NCI-H1092 treated with DMSO at 0.1 percent for 48 hours (cell line): Measurements from ENCODE around the gene MKI67.
"Not testable (repeated sequence)": the region's sequence is repeated elsewhere in the genome, so short reads cannot be mapped to it uniquely, and the experiment has no call there.

Experiments
- DNase-seq: peaks from one replicate; lab custom pipeline; 2025; lab: John Stamatoyannopoulos, UW

MKI67 gene

DNA sequence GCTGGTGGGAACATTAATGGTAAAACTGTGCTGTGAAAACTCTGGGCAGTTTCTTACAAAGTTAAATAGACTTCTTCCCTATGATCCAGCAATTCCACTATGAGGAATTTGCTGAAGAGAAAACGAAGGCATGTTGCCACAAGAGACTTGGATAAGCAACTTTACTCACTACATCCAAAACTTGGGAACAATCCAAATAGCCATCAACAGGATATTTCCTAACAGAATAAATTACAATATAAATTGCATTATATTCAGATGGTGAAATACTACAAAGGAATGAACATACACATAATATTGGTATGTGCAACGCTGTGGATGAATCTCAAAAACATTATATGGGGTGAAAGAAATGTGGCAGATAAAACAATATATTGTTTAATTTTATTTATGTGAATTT lies 21.4 kb upstream of the MKI67 start:
- no peak for DNase-seq

- DNase-seq = no peak
These were observed 20.8 kb upstream of the MKI67 start for GRCh38 chr10:128147064-128147463.

GRCh38 chr10:128144547-128144946 lies 18.3 kb upstream of the MKI67 start:
- DNase-seq = no peak

DNA sequence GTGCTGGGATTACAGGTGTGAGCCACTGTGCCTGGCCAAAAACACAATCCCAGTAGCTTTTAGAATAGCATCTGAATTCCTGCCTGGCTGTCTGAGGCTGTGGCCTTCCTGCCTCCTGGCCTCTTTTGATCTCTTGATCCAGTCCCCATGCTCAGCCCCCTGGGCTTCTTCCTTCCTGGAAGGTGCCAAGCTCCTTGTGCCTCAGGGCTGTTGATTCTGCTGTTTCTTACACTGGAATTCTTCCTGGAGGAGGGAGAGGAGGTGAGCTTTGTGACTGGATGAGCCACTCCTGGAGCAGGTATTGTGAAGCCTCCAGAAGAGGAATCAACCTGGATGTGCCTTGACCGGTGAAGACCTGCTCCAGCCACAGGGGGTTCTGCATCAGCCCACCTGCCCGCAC lies 17.3 kb upstream of the MKI67 start:
- DNase-seq = no peak

DNA sequence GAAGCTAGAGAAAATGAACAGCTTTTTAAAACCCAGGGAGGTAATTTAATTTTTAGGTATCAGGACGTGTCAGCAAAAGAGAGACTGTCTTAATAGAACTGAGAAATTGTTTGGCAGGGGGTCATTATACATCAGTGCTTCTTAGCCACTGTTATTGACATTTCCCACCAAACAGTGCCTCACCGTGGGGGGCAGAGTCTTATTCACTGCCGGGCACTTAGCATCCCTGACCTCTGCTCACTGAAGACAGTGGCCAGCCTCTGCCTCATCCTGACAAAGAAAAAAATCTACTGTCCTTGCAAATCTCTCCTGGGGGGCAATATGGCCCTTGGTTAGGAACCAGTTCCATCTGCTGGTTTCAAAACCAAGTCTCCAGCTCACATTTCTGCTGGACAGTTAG lies 14.2 kb upstream of the MKI67 start:
- DNase-seq = no peak

DNA sequence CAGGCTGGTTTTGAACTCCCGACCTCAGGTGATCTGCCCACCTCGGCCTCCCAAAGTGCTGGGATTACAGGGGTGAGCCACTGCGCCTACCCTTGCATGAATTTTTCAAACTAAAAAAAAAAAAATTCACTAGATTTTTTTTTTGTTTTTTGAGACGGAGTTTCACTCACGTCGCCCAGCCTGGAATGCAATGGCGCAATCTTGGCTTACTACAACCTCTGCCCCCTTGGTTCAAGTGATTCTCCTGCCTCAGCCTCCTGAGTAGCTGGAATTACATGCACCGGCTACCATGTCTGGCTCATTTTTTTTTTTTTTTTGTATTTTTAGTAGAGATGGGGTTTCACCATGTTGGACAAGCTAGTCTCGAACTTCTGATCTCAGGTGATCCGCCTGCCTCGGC lies 12.2 kb upstream of the MKI67 start:
- not testable (repeated sequence) for DNase-seq

DNA sequence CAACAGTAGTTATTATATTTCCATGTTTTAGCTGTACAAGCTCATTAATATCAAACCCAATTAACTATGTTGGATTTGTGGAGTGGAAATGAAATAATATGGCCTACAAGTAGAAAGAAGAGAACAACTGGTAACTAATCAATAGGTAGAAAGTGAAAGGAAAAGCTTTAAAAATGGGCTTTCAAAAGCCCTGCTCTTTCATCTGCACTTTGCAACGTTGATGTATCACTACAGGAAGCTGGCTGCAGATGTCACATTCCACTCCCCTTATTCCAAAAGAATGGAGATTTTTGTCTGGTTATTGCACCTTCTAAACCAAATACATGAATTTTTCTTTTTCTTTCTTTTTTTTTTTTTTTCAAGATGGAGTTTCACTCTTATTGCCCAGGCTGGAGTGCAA lies 11.7 kb upstream of the MKI67 start:
- DNase-seq = no peak

DNA sequence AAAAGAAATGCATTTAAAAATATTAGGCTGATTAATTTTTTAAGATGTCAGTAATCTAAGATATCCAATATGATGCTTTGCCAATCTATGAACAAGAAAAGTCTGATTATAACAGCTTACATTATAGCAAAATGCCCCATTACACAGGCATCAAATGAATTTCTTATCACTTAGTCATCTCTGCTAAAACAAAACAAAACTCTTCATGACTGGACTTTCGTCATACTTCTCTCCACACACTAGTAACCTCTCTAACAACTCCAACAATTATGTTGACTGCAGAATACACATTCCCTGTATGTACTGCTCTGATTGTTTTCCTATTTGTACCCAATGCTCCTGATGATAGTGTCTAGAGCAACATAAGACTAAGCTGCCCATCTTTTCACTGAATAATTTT lies 3.8 kb upstream of the MKI67 start:
- no peak for DNase-seq

DNA sequence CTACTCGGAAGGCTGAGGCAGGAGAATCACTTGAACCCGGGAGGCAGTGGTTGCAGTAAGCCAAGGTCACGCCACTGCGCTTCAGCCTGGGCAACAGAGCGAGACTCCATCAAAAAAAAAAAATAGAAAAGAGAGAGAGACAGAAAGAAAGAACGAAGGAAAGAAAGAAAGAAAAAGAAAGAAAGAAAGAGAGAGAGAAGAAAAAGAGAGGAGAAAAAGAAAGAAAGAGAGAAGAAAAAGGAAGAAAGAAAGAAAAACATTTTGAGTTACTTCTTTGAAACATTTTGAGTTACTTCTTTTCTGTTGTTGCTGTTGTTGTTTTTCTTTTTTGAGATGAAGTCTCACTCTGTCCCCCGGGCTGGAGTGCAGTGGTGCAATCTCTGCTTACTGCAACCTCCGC lies 2.4 kb upstream of the MKI67 start:
- no peak for DNase-seq

GRCh38 chr10:128125416-128125943 lies 743 bp downstream of the MKI67 start:
- no peak for DNase-seq

GRCh38 chr10:128124813-128125403 lies 1.3 kb downstream of the MKI67 start:
- no peak for DNase-seq

GRCh38 chr10:128123846-128124245 lies 2.4 kb downstream of the MKI67 start:
- no peak for DNase-seq

DNA sequence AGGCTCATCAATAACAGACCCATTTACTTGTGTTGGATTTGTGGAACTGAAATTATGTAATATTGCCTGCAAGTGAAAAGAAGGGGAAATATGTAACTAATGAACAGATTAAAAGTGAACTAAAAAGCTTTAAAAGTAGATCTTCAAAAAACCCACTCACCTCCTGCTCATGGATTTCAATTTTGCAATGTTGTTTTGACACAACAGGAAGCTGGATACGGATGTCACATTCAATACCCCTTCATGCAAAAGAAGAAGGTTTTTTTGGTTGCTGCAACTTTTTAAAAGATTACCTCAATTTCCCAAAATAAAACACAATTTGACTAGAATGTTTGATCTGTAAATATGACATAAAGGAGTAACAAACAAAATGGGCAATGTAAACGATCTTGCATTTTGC lies 3.3 kb downstream of the MKI67 start:
- no peak for DNase-seq

- DNase-seq = no peak
These were observed 4.3 kb downstream of the MKI67 start for GRCh38 chr10:128121750-128122412.

DNA sequence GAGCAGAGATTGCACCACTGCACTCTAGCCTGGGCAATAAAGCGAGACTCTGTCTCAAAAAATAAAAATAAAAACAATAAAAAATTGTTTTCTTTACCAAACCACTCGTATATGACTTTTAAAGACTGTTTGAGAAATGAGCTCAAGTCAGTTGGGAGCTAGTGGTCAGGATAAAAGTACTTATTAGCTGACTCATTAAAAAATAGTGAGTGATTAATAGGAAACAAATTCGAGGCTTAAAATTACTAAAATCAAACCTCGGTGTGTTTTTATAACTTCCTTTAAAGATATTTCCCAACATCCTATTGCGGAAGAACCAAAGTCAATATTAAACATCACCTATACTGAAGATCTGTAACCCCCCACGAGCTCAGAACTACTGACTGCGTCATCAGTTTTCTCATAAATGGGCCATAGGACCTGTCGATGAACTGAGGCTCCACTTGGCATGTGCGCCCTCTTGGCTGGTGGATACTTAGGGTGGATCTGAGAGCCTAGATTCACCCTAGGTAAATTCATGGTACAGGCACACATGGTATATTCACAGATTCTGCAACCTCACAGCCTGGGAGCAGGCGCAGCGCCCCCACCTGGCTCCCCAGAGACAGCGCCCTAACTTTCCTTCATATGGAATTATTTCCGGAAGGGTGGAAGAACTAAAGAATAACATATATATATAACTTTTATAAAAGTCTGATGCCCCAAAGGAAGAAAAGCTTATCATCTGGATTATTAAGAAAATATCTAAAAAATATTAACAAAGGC lies 9.2 kb downstream of the MKI67 start:
- DNase-seq = no peak

DNA sequence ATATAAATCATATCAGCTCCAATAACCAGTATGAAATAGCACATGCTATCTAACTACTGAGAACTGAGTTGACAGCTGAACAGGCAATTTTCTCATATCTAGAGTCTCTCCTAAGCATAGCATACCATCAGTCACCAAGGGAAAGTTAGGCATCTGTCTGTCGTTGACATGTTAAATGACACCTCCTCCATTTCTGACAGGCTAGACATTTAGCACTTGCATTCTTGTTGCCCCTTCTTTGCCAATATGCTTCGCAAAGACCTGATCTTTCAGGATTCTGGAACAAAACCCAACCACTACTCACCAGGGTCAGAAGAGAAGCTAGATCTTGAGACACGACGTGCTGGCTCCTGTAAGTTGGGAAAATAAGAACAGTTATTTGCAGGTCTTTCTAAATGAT lies 10.0 kb downstream of the MKI67 start:
- no peak for DNase-seq

DNA sequence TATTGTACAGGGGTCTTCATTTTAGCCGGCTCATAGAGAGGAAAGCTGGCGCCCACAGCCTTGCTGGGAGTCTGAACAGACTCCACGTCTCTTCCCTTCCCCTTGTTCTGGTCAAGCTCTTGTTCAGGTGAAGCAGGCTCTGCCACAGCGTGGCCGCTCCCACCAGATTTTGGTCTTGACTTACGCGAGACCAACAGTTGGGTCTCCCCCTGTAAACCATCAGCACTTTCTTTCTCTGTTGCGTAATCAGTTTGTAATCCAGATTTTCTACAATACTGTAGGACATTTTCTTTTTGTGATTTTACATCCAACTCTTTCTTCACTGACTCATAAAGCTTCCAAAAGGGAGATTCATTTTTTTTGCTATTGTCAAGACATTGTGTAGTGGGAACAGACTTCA lies 10.9 kb downstream of the MKI67 start:
- DNase-seq = no peak

DNA sequence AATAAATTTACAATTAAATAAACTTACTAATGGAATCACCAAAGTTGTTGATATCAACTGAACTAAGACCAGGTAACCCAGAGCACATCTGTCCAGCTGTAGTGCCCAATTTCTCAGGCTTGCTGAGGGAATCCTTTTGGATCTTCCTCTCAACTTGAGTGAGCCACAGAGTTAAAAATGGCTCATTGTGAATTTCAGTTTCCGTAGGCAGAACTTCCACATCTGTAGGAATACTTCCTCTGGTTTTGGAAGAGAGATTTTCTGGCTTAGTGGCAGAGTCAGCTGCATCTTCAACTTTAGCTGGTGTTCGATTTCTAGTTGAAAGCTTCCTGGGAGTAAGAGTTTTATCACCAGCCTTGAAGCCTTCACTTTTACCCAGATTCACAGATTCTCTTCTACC lies 11.3 kb downstream of the MKI67 start:
- DNase-seq = no peak

DNA sequence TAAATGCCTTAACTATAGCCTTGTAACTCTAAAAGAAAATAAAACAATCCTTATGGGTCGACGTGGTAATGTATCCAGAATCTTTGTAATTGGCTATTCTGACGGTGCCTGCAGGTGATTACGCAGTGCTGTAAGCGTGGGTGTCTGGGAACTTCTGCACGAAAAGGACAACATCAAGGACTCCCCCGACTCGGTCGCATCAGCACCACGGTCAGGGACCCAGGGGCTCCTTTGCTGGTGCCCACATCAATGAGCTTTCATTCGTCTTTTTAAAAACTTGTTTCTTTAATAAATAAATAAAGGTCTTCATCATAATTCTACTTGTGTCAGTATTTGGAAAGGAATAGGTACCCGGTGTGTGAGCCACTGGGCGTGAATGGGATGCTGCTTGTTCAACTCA lies 13.2 kb downstream of the MKI67 start:
- no peak for DNase-seq

DNA sequence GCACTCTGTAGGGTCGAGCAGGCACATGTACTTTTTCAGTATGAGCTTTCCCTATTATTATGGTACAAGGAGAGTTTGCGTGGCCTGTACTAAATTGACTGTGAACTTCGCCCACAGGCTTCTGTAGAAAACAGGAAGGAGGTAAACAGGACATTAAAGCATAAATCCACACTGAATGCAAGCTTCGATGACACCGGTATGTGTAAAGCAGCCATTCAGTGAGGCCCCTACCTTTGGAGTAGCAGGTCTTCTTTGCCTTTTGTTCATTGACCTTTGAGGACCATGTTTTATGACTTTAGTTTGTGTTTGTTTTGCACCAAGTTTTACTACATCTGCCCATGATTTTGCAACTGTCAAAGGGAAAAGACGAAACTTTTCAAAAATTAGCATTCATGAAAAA lies 14.5 kb downstream of the MKI67 start:
- no peak for DNase-seq

DNA sequence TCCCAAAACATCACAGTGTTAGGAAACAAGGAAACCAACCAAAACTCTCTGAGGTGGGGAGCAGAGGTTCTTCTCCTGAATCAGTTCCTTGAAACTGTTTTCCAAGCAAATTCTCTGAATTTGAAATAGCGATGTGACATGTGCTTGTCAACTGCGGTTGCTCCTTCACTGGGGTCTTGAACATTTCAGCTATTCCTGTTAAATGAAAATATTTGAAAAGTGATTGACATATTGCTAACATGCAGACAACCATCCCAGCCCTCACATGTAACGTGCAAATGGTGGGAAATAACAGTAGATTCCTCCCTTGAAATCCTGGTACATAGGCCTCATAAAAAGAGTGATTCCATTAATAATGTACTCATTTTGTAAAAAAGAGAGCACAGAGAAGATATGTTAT lies 15.9 kb downstream of the MKI67 start:
- DNase-seq = no peak

DNA sequence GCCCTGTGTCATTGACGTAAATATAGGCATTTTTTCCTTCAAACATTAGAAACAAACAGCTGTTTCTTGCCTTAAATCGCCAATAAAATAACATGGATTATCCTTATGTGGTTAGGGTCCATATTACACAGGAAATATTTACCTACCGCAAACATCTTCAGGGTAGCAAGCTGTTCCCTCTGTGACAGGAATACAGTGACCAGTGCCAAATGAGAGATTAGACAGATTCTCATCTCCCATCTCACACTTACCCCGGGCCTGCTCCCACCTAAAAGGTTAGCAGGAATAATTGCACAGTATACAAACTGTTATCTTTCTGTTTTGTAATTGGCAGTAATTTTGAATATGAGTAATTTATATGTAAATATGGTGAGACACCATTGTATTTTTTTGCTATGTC lies 16.5 kb downstream of the MKI67 start:
- DNase-seq = no peak

DNA sequence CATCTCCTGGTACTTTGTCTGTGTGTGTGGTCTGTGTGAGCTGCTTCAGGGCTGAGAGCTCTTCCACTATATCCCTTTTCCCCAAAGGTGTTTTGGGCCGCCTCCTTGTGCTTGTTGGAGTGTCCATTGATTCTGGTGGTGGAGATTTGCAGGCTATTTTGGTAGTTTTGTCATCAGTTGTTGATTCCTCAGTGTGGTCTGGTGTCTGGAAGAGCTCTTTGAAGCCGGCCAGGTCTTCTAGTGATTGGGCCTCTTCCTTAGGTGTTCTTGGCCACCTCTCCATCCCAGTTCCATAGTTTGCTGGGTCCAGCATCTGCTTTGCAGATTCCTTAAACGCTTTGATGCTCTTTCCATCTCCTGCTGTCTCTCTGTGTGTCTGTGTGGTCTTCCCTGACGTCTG lies 20.8 kb downstream of the MKI67 start:
- no peak for DNase-seq
